Stimulated activated naive CD4-positive, alpha-beta T cell treated with Interleukin-2 at 50 U/mL for 16 hours (primary cell): ENCODE data around the gene SMIM33.
"Not testable (repeated sequence)": the region's sequence is repeated elsewhere in the genome, so short reads cannot be mapped to it uniquely, and the experiment has no call there.

ENCODE experiments used
- DNase-seq: peaks from one replicate; lab custom pipeline; 2025; lab: John Stamatoyannopoulos, UW

Gene SMIM33

GRCh38 chr5:139457241-139457640 lies 13.6 kb upstream of the SMIM33 start:
- no peak for DNase-seq

- DNase-seq = no peak
These were observed 13.0 kb upstream of the SMIM33 start for GRCh38 chr5:139457653-139458306.

GRCh38 chr5:139458580-139459407 lies 12.0 kb upstream of the SMIM33 start:
- DNase-seq = peak; percentile 73

GRCh38 chr5:139459451-139459934 lies 11.3 kb upstream of the SMIM33 start:
- DNase-seq = peak; percentile 29

- no peak for DNase-seq
These were observed 10.3 kb upstream of the SMIM33 start for GRCh38 chr5:139460455-139460854.

- DNase-seq = no peak
These were observed 9.6 kb upstream of the SMIM33 start for GRCh38 chr5:139461176-139461575.

- no peak for DNase-seq
These were observed 9.1 kb upstream of the SMIM33 start for GRCh38 chr5:139461698-139462097.

GRCh38 chr5:139462586-139463276 lies 8.1 kb upstream of the SMIM33 start, which contains the start of gene ECSCR:
Gene ECSCR, minus strand, starts transcription at chr5:139462743. Its CDS starts 73 bp downstream, at chr5:139462670.
- no peak for DNase-seq

GRCh38 chr5:139468421-139468931 lies 2.3 kb upstream of the SMIM33 start:
- no peak for DNase-seq

GRCh38 chr5:139472386-139473030 lies 1.7 kb downstream of the SMIM33 start:
- no peak for DNase-seq

GRCh38 chr5:139473105-139473504 lies 2.3 kb downstream of the SMIM33 start:
- DNase-seq = no peak

- no peak for DNase-seq
These were observed 2.8 kb downstream of the SMIM33 start for GRCh38 chr5:139473565-139473964.

- DNase-seq = no peak
These were observed 4.3 kb downstream of the SMIM33 start for GRCh38 chr5:139474890-139475791.

GRCh38 chr5:139475865-139476617 lies 5.2 kb downstream of the SMIM33 start:
- no peak for DNase-seq

- not testable (repeated sequence) for DNase-seq
These were observed 8.0 kb downstream of the SMIM33 start for GRCh38 chr5:139478657-139479423.

- DNase-seq = not testable (repeated sequence)
These were observed 8.9 kb downstream of the SMIM33 start for GRCh38 chr5:139479729-139480128.

- peak; percentile 25 for DNase-seq
These were observed 10.3 kb downstream of the SMIM33 start for GRCh38 chr5:139481122-139481533.

- DNase-seq = peak; percentile 33
These were observed 10.8 kb downstream of the SMIM33 start for GRCh38 chr5:139481580-139482049.
